Thyroid gland (tissue), 4 donors: ENCODE measurements around the gene PLPP1. TPM values are rescaled to one million over a fixed set of nuclear protein-coding genes. Genes with fewer than 3 reads are reported as not detected.

Source experiments
- DNase-seq, 2 donors: peaks; one replicate each; pipeline ENCODE4 v3.0.0-alpha.2; 2019
- H3K27ac ChIP-seq, 3 donors: fragments of 200-600 bp; sonication (generic); 1 replicate in 2 of 3; 2 replicates in 1 of 3; pipeline ENCODE4 v1.5.1; 2016 to 2019; ENCODE audit warnings: mild to moderate bottlenecking in 1 of 3, moderate library complexity in 1 of 3
- H3K27me3 ChIP-seq: fragments of 200-600 bp; sonication (generic); one replicate; pipeline ENCODE4 v1.5.1; 2019
- H3K36me3 ChIP-seq, 2 donors: fragments of 200-600 bp; sonication (generic); one replicate each; pipeline ENCODE4 v1.5.1; 2016 to 2019
- H3K4me1 ChIP-seq, 2 donors: fragments of 200-600 bp; sonication (generic); one replicate each; pipeline ENCODE4 v1.5.1; 2017 to 2019
- H3K4me3 ChIP-seq, 3 donors: fragments of 200-600 bp; sonication (generic); replicated peaks in 1 of 3; 1 replicate in 2 of 3; 2 replicates in 1 of 3; pipeline ENCODE4 v1.5.1; 2016; ENCODE audit warnings: mild to moderate bottlenecking in 1 of 3
- H3K9me3 ChIP-seq: fragments of 200-600 bp; sonication (generic); one replicate; pipeline ENCODE4 v1.5.1; 2017
- POLR2A ChIP-seq, 2 donors: fragments of 450-650 bp; IDR thresholded peaks; one replicate each; pipeline ENCODE4 v1.6.1; 2017; ENCODE audit warnings: antibody characterized with exemption in 2 of 2, mild to moderate bottlenecking in 2 of 2, moderate library complexity in 1 of 2
- WGBS, 2 donors: methylation state at CpG; one replicate each; pipeline ENCODE4 v1.1.5; 2017; 5-methylcytosine and 5-hydroxymethylcytosine counted together
- intact Hi-C: fragments of 100-400 bp; cut with DNase I; formaldehyde crosslinking; loops from one replicate; pipeline ENCODE4 v1.15.1; 2023
- total RNA-seq, 4 donors: library from RNA; depleted of rRNA; stranded (reverse); fragments of >200 nt; gene quantifications; one replicate each; pipeline ENCODE4 v1.2.3, GENCODE V29; 2016
- TF ChIP-seq, protein P1 (sequence below), 6 experiments: fragments of 200-600 bp in 3 of 6; fragments of 450-650 bp in 3 of 6; sonication (generic) in 3 of 6; IDR thresholded peaks; one replicate each; pipeline ENCODE4 v1.5.1; 2016 to 2019; ENCODE audit warnings: antibody characterized with exemption in 6 of 6, mild to moderate bottlenecking in 2 of 6, inconsistent platforms in 1 of 6, moderate library complexity in 1 of 6

The PLPP1 gene
- total RNA-seq, 4 donors from 2014 or later: 172 to 284 (median 248) TPM

DNA sequence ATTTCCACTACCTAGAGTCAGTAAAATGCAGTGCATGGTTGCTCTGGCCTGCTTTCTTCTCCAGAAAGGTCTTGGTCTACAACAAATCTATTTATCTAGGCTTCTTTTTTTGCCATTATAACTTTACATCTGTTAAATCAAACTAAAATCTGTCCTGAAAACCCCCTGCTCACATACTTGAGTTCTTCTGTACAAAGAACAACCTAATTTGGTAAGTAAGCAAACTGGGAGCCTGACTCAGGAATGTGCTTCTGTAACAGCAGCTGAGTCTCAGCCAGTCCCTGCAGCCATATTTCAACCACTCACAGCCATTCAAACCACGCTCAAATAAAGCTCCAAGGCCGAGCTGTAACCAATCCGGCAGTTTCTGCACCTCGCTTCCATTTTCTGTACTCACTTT is 95.8 kb downstream of the PLPP1 start:
- no peaks in the 10 kb centered on the region for H3K36me3 ChIP-seq
- no peak overlapping the region for H3K4me3 ChIP-seq
- peak; percentile 65 to 70 for DNase-seq
- TF ChIP-seq, protein P1, sequence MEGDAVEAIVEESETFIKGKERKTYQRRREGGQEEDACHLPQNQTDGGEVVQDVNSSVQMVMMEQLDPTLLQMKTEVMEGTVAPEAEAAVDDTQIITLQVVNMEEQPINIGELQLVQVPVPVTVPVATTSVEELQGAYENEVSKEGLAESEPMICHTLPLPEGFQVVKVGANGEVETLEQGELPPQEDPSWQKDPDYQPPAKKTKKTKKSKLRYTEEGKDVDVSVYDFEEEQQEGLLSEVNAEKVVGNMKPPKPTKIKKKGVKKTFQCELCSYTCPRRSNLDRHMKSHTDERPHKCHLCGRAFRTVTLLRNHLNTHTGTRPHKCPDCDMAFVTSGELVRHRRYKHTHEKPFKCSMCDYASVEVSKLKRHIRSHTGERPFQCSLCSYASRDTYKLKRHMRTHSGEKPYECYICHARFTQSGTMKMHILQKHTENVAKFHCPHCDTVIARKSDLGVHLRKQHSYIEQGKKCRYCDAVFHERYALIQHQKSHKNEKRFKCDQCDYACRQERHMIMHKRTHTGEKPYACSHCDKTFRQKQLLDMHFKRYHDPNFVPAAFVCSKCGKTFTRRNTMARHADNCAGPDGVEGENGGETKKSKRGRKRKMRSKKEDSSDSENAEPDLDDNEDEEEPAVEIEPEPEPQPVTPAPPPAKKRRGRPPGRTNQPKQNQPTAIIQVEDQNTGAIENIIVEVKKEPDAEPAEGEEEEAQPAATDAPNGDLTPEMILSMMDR (IDR thresholded peaks at IDR 0.05): no peak
- peak in 1 of 2 donors; percentile 60 for TF ChIP-seq POLR2A (IDR thresholded peaks at IDR 0.05)
- no peaks in the 10 kb centered on the region for H3K9me3 ChIP-seq
- peaks cover 33 to 43% of the 10 kb centered on the region in 2 donors for H3K4me1 ChIP-seq
- peak overlapping the region; percentile 75 to 90 (median 86) for H3K27ac ChIP-seq
- intact Hi-C loops: loop anchor here (10.0 kb wide), 1 partner anchor 96 kb away; the partner anchor contains the start of gene PLPP1
- 56 to 68% methylated on average over 4 of the region's 4 CpGs for WGBS, 2 donors
- no peaks in the 10 kb centered on the region for H3K27me3 ChIP-seq

DNA sequence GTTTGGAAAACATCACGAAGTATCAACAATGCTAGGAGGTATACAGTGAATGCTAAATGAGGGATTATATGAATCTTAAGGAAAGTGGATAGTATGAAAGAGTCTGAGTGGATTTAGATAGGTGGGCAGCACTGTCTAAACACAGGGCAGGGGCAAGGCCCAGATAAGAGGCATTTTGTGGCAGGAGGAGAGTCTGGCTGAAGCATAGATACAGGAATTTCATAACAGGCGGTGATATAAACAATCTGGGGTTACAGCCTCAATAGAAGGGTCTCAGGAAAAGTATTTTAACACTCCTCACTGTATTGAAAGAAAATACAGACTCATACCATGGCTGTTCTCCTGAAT is 96.9 kb downstream of the PLPP1 start:
- no peaks in the 10 kb centered on the region for H3K9me3 ChIP-seq
- 86 to 94% methylated on average over 2 of the region's 2 CpGs for WGBS, 2 donors
- DNase-seq: no peak
- H3K27ac ChIP-seq: peak overlapping the region; percentile 75 to 90 (median 86)
- TF ChIP-seq, protein P1 (IDR thresholded peaks at IDR 0.05): no peak
- TF ChIP-seq POLR2A (IDR thresholded peaks at IDR 0.05): no peak
- intact Hi-C loops: loop anchor here (10.0 kb wide), 1 partner anchor 97 kb away; the partner anchor contains the start of gene PLPP1
- H3K27me3 ChIP-seq: no peaks in the 10 kb centered on the region
- H3K4me1 ChIP-seq: peaks cover 33 to 43% of the 10 kb centered on the region in 2 donors
- no peaks in the 10 kb centered on the region for H3K36me3 ChIP-seq
- no peak overlapping the region for H3K4me3 ChIP-seq

DNA sequence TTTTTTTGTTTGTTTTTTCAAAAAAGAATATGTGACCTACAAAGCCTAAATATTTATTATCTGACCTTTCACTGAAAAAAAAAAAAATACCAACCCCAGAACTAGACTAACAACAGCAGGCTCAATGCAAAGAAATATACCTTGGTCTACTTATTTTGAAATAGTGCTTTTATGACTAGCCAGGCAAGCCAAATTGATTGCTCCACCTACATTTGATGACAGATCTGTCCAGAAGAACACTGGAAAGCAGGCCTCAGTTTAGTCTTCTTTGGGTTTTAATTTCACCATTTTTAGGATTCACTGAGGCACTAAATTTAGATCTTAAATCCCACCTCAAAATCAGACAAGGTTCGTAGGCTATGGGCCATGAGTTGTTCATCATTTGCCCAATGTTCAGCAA is 97.3 kb downstream of the PLPP1 start:
- no peak for TF ChIP-seq POLR2A (IDR thresholded peaks at IDR 0.05)
- TF ChIP-seq, protein P1 (IDR thresholded peaks at IDR 0.05): no peak
- no peak overlapping the region for H3K4me3 ChIP-seq
- H3K36me3 ChIP-seq: no peaks in the 10 kb centered on the region
- peaks cover 33 to 43% of the 10 kb centered on the region in 2 donors for H3K4me1 ChIP-seq
- DNase-seq: no peak
- H3K27ac ChIP-seq: peak overlapping the region; percentile 75 to 90 (median 86)
- whole genome bisulfite sequencing, 2 donors: 84 to 97% methylated on average over 1 of the region's 1 CpG
- no peaks in the 10 kb centered on the region for H3K27me3 ChIP-seq
- intact Hi-C loops: loop anchor here (10.0 kb wide), 1 partner anchor 97 kb away; the partner anchor contains the start of gene PLPP1
- no peaks in the 10 kb centered on the region for H3K9me3 ChIP-seq

DNA sequence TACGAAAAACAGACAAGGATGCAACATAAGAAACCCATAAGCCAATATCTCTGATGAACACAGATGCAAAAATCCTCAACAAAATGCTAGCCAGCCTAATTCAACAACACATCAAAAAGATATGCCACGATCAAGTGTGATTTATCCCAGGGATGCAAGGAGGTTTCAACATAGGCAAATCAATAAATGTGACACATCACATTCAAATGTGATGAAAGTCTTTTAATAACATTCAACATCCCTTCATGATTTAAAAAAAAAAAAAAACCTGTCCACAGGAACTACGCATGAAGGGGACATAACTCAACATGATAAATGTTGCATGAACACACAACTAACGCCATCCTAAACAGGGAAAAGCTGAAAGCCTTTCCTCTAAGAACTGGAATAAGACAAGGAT is 102.2 kb downstream of the PLPP1 start:
- WGBS, 2 donors: 96 to 98% methylated on average over 4 of the region's 4 CpGs
- DNase-seq: no peak
- Histone ChIP-seq H3K4me3 (no peak overlapping the region), H3K27ac (no peak overlapping the region), H3K27me3 (no peaks in the 10 kb centered on the region), H3K4me1 (peaks cover 2 to 9% of the 10 kb centered on the region in 2 donors), H3K9me3 (no peaks in the 10 kb centered on the region), H3K36me3 (peaks cover 0 to 9% of the 10 kb centered on the region in 2 donors)
- TF ChIP-seq, protein P1 (IDR thresholded peaks at IDR 0.05): no peak
- no peak for TF ChIP-seq POLR2A (IDR thresholded peaks at IDR 0.05)
- intact Hi-C loops: loop anchor here (10.0 kb wide), 1 partner anchor 102 kb away; the partner anchor contains the start of gene PLPP1

DNA sequence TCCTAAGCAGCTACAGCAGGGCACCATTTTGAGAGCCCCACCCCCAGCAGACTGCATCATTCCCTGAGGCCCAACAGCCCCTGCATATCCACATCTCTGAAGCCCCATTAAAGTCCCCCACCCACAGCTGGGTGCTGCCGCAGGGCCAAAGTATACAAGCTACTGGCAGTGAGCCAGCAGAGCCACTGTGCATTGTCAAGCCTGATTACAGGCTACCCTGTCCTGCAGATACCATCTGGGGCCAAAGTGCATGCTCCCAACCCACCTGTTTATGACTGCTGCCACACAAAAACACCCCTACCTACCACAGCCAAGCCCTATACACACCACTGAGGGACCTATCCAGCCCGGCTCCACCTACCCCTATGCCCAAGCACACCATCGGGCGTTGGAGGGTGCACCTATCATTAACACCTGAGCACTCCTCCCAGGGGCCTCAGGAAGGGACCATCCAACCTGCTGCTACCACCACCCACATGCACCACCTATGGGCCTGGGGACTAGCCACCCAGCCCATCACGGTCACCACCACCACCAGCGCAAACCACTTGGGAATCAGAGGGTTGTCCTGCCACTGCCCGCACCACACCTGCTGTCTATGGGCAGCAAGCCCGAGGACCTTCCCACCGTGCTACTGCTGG is 105.0 kb downstream of the PLPP1 start:
- H3K27me3 ChIP-seq: no peaks in the 10 kb centered on the region
- DNase-seq: peak in 1 of 2 donors; percentile 19
- H3K27ac ChIP-seq: no peak overlapping the region
- 97 to 100% methylated on average over 4 to 7 of the region's 9 CpGs for WGBS, 2 donors
- H3K4me1 ChIP-seq: peaks cover 0 to 7% of the 10 kb centered on the region in 2 donors
- TF ChIP-seq, protein P1 (IDR thresholded peaks at IDR 0.05): no peak
- no peak for TF ChIP-seq POLR2A (IDR thresholded peaks at IDR 0.05)
- peaks cover 8 to 19% of the 10 kb centered on the region in 2 donors for H3K36me3 ChIP-seq
- no peak overlapping the region for H3K4me3 ChIP-seq
- H3K9me3 ChIP-seq: no peaks in the 10 kb centered on the region
- intact Hi-C loops: loop anchor here (10.0 kb wide), 1 partner anchor 105 kb away; the partner anchor contains the start of gene PLPP1
